Activated effector memory CD4-positive, alpha-beta T cell treated with anti-CD3 and anti-CD28 coated beads, Interleukin-2, amount 50 U/mL, for 16 hours (primary cell): ENCODE measurements around the gene MRPL32.

Source experiments
- DNase-seq: peaks from one replicate; pipeline ENCODE4 v3.0.0-alpha.2; 2020

MRPL32 gene

DNA sequence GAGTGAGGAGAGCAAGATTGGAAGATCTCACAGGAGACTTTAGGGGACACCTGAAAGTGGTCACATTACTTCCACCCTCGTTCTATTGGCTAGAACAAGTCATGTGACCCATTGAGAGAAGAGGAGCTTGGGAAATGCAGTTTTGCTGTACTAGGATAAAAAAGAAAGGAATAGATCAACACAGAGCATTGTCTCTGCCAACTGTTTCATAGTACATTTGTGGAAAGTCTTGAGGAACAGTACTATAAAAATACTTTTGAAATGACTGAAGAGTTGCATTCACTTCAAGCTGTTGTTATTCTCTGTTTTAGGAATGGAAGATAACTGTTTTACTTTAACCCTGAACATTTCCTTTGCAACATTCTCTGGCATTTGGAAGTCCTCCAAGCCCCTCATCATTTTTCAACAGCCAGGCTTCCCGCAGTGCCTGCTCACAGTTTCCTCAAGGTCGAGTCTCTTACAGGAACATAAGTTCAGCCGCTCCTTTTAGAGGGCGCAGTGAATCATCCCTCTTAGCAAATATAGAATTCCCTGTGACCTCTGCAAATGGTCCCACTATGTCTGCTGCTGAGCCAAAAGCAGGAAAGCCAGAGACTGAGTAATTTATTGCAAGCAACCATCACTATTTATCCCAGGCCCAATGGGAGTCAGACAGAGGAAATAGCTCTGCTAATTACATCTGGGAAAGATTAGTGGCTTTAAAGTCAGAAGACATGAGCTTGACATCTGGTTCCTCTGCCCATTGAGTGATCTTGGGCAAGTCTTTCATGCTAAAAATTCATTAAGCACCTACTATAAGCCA lies 40.7 kb downstream of the MRPL32 start:
- no peak for DNase-seq

DNA sequence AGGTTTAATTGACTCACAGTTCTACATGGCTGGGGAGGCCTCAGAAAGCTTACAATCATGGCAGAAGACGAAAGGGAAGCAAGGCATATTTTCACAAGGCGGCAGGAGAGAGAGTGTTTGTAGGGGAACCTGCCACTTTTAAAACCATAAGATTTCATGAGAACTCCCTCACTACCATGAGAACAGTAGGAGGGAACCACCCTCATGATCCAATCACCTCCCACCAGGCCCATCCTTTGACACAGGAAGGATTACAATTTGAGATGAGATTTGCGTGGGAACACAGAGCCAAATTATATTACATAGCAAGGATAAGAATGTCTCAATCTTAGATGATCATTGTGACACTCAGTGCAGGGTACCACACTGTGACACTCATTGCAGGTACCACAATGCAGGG lies 44.2 kb downstream of the MRPL32 start:
- no peak for DNase-seq

DNA sequence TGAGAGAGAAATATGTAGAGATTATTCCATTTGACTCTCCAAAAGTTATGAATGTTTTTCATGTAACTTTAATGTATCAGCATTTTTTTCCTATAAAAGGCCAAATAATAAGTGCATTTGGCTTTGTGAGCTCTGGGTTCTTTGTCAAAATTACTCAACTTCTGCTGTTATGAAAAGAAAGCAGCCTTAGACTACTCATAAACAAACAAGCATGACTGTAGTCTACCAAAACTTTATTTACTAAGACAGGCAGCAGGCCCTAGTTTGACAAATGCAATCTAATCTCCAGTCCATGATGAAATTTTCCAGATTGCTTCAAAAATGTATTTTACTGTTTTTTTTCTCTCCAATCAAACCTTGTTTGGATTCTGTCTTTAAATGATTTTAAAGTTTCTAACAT lies 46.3 kb downstream of the MRPL32 start:
- no peak for DNase-seq

DNA sequence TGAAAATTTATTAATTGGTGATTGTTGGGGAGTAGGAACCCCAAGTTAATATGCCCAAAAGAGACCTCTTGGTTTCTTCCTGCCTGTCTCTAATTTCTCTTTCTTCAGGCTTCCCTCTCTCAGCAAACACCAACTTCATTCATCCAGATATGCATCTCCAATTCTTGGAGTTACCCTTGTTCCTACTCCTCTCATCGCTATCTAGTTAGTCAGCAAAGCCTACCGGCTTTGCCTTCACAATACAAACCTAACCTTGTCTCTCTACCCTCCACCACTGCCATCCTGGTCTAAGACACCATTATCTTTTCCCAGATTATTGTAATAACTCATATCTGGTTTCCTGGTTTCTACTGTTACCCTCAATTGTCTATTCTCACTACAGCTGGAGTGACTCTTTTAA lies 47.9 kb downstream of the MRPL32 start:
- no peak for DNase-seq

DNA sequence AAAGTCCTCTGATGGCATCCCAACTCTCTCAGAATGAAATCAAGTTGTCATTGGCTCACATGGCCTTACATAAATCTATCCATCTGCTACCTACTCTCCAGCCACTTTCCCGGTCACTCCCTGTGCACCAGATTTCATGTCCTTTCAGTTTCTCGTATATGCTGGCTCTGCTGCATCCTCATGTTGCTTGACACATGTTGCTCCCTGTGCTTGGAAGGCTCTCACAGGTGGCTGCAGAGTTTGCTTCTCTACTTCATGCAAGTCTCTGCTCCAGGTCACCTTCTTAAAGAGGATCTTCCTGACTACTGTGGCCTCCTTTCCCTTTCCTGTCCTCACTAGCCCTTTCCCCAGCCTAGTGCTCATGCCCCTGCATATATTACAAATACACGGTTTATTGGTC lies 48.3 kb downstream of the MRPL32 start:
- no peak for DNase-seq

DNA sequence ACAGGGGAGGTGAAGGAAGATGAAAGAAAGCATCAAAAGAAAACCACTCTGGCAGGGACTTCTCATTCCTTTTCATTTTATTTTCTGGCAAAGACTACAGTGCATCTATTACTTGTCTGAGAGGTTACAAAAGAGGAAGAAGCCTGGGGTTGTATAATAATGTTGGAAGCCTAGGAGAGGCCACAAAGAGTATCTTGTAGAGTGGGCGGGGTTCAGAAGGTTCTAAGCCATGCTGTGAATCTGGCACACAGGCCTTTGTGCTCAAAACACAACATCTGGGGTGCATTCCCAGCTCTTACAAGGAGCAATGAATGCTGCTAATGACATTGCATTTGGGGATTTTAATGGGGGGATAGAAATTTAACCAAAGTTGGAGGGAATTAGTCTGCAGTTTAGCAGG lies 49.4 kb downstream of the MRPL32 start:
- no peak for DNase-seq

DNA sequence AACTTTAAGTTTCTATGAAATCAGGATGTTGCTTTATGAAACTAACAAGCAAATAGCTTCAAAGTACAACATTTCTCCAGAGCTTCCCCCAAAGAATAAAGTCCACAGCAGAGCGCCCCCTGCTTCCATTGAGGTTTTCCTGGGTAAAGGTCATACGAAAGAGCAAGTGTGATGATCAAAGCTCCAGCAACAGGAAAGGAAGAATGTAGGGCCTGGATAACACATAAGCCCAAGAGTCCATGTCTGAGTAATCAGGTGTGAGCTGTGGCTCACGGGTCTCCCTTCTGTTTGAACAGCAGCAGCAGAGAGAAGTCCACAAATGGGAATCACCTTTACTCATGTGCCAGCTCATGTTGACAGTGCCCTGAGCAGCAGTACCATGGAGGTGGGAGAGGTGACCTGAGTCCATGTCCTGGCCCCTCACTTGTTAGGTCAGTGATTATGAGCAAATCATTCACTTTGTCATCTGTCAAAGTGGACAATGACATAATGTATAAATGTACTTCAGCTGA lies 50.5 kb downstream of the MRPL32 start:
- no peak for DNase-seq

DNA sequence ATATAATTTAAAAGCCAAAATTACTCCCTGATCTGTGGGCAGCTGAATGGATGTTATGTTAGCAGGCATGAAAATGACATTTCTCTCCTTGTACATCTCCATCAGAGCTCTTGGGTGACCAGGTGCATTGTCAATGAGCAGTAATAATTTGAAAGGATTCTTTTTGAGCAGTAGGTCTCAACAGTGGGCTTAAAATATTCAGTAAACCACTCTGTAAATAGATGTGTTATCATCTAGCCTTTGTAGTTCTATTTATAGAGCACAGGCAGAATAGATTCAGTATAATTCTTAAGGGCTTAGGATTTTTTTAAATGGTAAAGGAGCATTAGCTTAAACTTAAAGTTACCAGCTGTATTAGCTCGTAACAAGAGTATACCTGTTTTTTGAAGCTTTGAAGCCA lies 52.0 kb downstream of the MRPL32 start:
- DNase-seq: no peak

DNA sequence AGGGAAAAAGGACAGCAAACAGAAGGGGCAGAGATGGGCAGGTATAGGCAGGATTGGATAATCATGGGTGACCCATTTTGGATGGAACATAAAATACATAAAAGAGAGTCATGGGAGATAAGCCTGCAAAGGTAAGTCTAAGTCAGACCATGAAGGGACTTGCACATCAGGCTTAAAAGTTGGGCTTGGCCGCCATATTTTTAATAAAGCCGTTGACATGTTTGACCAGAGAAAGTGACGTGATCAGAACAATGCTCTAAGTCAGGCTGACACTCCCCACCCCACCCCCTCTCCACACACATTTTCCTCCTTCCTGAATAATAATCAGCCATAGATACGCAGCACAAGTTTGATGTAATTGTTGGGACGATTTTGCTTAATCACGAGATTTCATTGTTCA lies 54.0 kb downstream of the MRPL32 start:
- DNase-seq: no peak

DNA sequence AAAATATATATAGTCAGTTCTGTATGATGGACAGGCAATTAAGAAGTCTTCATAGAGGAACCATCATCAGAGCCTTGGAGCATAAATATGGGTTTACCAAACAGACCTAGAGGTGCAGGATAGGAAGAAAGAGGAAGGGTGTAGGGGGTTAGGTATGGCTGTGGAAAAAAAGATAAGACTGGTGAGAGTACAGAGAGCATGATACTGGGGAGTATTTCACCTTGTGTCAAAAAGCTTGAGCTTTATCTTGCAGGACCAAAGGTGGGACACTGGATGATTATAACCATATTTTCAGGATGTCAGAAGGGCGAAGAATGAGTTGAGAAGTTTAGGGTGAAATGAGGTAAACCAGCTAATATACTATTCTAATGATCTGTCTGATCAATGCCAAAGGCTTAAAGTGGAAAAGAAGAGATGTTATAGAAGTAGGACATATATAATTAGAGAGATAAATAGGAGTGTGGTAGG lies 54.6 kb downstream of the MRPL32 start:
- DNase-seq: no peak
